ENCODE measurements around the gene RBBP7. TPM values are rescaled to one million over a fixed set of nuclear protein-coding genes. Genes with fewer than 3 reads are reported as not detected.

Gene RBBP7
- total and polyA plus RNA-seq, 2 of the 13 experiments (the other 11 are each of a cell fraction or from before 2014, with no cell fraction given) = 89.5 to 145 TPM

GRCh38 chrX:16870862-16871815 lies 977 bp upstream of the RBBP7 start:
- ATAC-seq = peak; percentile 53
- H2AFZ ChIP-seq (ENCODE audit: low read length) = peak overlapping the region; percentile 63
- FAIRE-seq = no peak
- no peaks in the 10 kb centered on the region for H3K9me3 ChIP-seq (ENCODE audit: low read length)
- DNase-seq (ENCODE audit: low spot score) = no peak
- in situ Hi-C loops (cut with HindIII; ENCODE audit: extremely low pct_ligation_motif_present, low pct_unique_long_range_greater_than_20kb) (no loop called here), intact Hi-C loops (cut with micrococcal nuclease; ENCODE audit: unreplicated experiment) (loop anchor here (5.0 kb wide), 1 partner anchor 44 kb away; no protein-coding TSS in a partner anchor)
- BruUV-seq (replicated peaks) = TSS peak; percentile 72
- H4K20me1 ChIP-seq (ENCODE audit: insufficient read depth, low read length) = peaks cover 7% of the 10 kb centered on the region; the same call in 1 of the 2 replicates
- H3K79me2 ChIP-seq (ENCODE audit: insufficient read depth, low read length) = peaks cover 29% of the 10 kb centered on the region
- peaks cover 28% of the 10 kb centered on the region; the same call in 1 of the 2 replicates for H3K4me1 ChIP-seq (ENCODE audit: insufficient read depth, low read length)
- peak overlapping the region; percentile 80 for H3K4me2 ChIP-seq (ENCODE audit: low read depth, low read length)
- ChIA-PET CTCF (ENCODE audit: low intra/inter-chr PET ratio, low total read pairs) (no interaction called here), POLR2A (interaction anchor here (1.2 to 1.4 kb wide), 2 partner anchors 11 to 100 kb away, joined by 4 to 6 read pairs; no protein-coding TSS in a partner anchor)
- TF ChIP-seq MTA3 (CRISPR knock-in tag; IDR thresholded peaks at IDR 0.05) (no peak), PHF8 (CRISPR knock-in tag; IDR thresholded peaks at IDR 0.05) (peak; percentile 51), ZFX (CRISPR knock-in tag; IDR thresholded peaks at IDR 0.05; ENCODE audit: low read depth) (peak; percentile 69), ZFY (CRISPR knock-in tag; IDR thresholded peaks at IDR 0.05) (peak; percentile 53), CBX2 (IDR thresholded peaks at IDR 0.05; ENCODE audit: low read depth, low read length) (0 out of 2 replicates have a peak, but pooled peaks have one; percentile 0), CBX2 (CRISPR knock-in tag; IDR thresholded peaks at IDR 0.05; ENCODE audit: low read depth) (no peak), MED8 (CRISPR knock-in tag; IDR thresholded peaks at IDR 0.05; ENCODE audit: insufficient replicate concordance) (no peak), ZBTB7A (CRISPR knock-in tag; IDR thresholded peaks at IDR 0.05) (peak; percentile 22; the same call in 1 of the 2 replicates), ZNF687 (CRISPR knock-in tag; IDR thresholded peaks at IDR 0.05) (peak; percentile 49), CC2D1A (CRISPR knock-in tag; IDR thresholded peaks at IDR 0.05) (no peak), PRDM10 (CRISPR knock-in tag; IDR thresholded peaks at IDR 0.05; ENCODE audit: low read depth) (no peak)
- H3K27ac ChIP-seq (ENCODE audit: extremely low read length, insufficient read depth, low read length) = peak overlapping the region; percentile 85
- WGBS (ENCODE audit: low lambda C conversion rate) = 3% methylated on average over 27 of the region's 41 CpGs
- peak overlapping the region; percentile 64 to 76 (median 72) for H3K4me3 ChIP-seq (replicated peaks in 1 of 3; ENCODE audit: insufficient read depth in 1 of 3, low read depth in 2 of 3, low read length in 3 of 3)
- peak overlapping the region; percentile 69 for H3K9ac ChIP-seq (ENCODE audit: insufficient read depth, low read depth, low read length)
- no peaks in the 10 kb centered on the region; a peak in 1 of 5 replicates for H3K27me3 ChIP-seq (ENCODE audit: control insufficient read depth in 1 of 2, insufficient read depth in 2 of 2, low read length in 2 of 2)
- 0 out of 5 replicates have a peak, but pooled peaks cover 0 to 1% of the 10 kb centered on the region in 2 experiments for H3K36me3 ChIP-seq (replicated peaks in 1 of 2; ENCODE audit: control insufficient read depth in 1 of 2, insufficient read depth in 2 of 2, low read length in 2 of 2)

Data from HepG2 (cell line).